Tibial nerve (tissue), 3 donors: ENCODE measurements around the gene TMEM235.

Experiments used
- CTCF ChIP-seq, 5 experiments: fragments of 200-600 bp in 3 of 5; fragments of 450-650 bp in 2 of 5; sonication (generic) in 3 of 5; IDR thresholded peaks; one replicate each; pipeline ENCODE4 v1.5.1; 2016 to 2019; ENCODE audit warnings: antibody characterized with exemption in 5 of 5, mild to moderate bottlenecking in 3 of 5, moderate library complexity in 2 of 5
- POLR2A ChIP-seq, 2 donors: fragments of 450-650 bp; IDR thresholded peaks; one replicate each; pipeline ENCODE4 v1.6.1; 2017; ENCODE audit warnings: antibody characterized with exemption in 2 of 2, mild to moderate bottlenecking in 2 of 2, moderate library complexity in 2 of 2

DNA sequence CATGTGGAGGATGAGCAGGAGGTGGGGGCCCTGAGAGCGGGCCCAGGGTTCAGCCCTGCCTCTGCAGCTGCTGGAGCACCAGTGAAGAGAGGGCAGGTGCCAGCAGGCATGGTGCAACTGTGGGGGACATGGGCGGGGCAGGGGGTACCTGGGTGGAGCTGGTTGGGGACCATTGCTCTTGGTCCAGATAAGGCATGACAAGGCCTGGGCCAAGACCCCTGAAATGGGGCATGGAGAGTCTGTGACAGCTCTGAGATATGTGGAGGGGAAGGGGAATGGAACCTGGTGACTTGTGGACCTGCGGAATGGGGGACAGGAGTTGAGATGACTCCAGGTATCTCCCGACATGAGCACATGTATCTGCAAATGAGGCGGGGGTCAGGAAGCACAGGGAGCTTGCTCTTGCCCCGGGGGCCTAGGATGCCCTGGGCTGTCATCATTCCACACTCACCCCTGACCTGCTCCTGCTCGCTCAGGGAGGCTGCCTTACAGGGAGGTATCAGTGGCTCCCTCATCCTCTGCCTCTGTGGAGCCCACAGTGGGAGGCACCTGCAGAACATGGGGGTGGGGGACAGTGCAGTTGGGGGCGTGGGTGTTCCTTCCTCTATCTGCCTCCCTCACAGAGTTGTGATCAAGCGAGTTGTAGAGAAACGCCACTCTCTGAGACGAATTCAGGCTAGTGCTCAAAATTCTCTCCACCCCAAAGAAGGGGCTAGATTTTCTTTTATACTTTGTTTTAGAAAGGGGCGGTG, 40.2 kb downstream of the TMEM235 start:
- TF ChIP-seq CTCF (IDR thresholded peaks at IDR 0.05) (no peak), POLR2A (IDR thresholded peaks at IDR 0.05) (no peak)
